GM12892 (cell line): ENCODE measurements around the gene DRC1.

Source experiments
- POLR2A ChIP-seq: IDR thresholded peaks from 2 replicates; pipeline ENCODE4 v1.6.1; 2011; ENCODE audit warnings: low read depth, low read length, control low read depth
- POLR2AphosphoS5 ChIP-seq: IDR thresholded peaks from 2 replicates; pipeline ENCODE4 v1.6.1; 2011; ENCODE audit warnings: low read depth, low read length, control low read depth
- TAF1 ChIP-seq: IDR thresholded peaks from 2 replicates; pipeline ENCODE4 v1.6.1; 2011; ENCODE audit warnings: low read depth, mild to moderate bottlenecking, control low read depth, low read length, borderline replicate concordance

DNA sequence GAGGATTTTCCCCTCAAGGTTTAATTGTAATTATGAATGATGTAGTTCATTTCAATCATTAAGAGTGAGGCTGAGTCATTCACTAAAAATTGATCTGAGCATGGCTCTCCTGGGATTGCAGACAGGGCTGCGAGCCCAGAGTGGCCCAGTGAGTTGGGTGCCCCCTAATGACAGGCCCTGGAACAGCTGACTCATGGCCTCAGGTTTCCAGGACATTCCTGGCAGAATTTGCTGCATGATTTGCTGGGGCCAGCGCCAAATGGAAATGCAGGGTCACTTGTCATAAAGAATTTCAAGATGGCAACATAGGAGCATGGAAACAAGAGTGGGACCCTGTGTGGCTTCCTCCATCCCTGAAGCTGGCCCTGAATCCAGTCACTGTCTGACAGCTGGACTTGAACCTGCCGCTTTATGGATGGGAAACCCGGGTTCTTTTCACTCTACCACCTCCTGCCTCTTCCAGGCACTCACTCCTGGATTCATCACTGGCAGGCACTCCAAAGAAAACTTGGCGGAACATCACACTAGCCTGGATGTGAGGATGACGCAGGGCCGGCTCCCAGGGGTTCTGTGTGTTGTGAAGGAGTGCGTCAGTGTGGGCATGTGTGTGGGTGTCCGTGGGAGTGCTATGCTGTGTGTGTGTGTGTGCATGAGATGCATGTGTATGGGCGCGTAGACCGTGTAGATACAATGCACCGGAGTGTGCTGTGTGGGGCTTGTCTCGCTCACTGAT is 61.0 kb downstream of the DRC1 start:
- TF ChIP-seq TAF1 = no peak
- TF ChIP-seq POLR2AphosphoS5 = no peak
- no peak for TF ChIP-seq POLR2A
